ENCODE results near the gene CDT1.

Gene CDT1

GRCh38 chr16:88755745-88756443 is 47.7 kb upstream of the CDT1 start:
- 98% methylated on average over 23 of the region's 23 CpGs for WGBS
- Histone ChIP-seq H3K4me3 (ENCODE audit: insufficient read depth in 1 of 2, low read depth in 1 of 2, low read length in 2 of 2) (no peak overlapping the region), H4K91ac (ENCODE audit: low read length) (peak overlapping the region; percentile 25)

DNA sequence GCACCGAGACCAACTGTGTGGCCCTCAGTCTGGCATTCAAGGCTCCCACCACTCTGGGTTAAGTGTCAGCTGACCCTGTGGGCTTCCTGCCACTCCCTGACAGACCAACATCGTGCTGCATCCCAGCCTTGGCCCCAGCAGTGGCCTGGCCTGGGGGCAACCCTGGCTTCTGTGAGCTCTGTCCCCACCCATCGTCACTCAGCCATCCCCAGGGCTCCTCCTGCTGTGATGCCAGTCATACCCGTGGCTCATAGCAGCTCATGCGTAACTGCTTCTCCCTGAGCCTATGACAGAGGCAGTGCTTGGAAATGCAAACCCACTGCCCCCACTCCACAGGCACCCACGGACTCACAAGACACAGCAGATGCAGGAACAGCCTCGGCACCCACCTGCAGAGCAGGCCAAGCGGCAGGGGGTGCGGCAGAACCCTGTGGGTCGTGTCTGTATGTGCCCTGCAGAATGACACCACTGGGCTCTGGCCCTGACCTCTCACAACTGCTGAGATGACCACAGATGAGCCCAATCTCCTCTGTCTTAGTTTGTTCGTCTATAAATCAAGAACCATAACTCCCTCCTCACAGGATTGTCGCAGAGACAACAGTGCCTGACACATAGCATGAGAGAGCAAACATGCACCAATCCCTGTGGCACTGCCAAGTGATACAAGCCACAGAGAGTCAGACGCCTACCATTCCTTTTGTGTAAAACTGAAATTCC is 45.2 kb upstream of the CDT1 start:
- H2BK5ac ChIP-seq (ENCODE audit: low read depth, low read length, poor library complexity, severe bottlenecking), result peak overlapping the region; percentile 20
- no peak overlapping the region for H4K91ac ChIP-seq (ENCODE audit: low read length)
- no peak overlapping the region for H2BK120ac ChIP-seq (ENCODE audit: low read depth, low read length)
- no peak overlapping the region for H2AK5ac ChIP-seq (ENCODE audit: low read length, severe bottlenecking)
- peaks cover 42% of the 10 kb centered on the region for H3K79me1 ChIP-seq (replicated peaks; ENCODE audit: low read length, poor library complexity, severe bottlenecking)
- H2BK12ac ChIP-seq (ENCODE audit: low read length in 2 of 2), result peak overlapping the region in 1 of 2 experiments; percentile 4
- peak overlapping the region in 1 of 2 experiments; percentile 10 for H3K4ac ChIP-seq (ENCODE audit: low read depth in 1 of 2, low read length in 2 of 2)
- H2AFZ ChIP-seq (ENCODE audit: low read depth, low read length), result no peak overlapping the region
- H3K14ac ChIP-seq (ENCODE audit: low read length in 2 of 2), result no peak overlapping the region
- peaks cover 4 to 38% of the 10 kb centered on the region in 2 experiments for H3K36me3 ChIP-seq (ENCODE audit: control insufficient read depth in 1 of 2, insufficient read depth in 2 of 2, low read depth in 1 of 2, low read length in 2 of 2)
- no peak overlapping the region for H3K23ac ChIP-seq (ENCODE audit: low read length in 2 of 2)
- no peak overlapping the region for H3K9ac ChIP-seq (ENCODE audit: low read length)
- H3K4me2 ChIP-seq (ENCODE audit: low read length, poor library complexity, severe bottlenecking), result no peak overlapping the region
- peak overlapping the region; percentile 2 to 23 for H3K18ac ChIP-seq (ENCODE audit: low read depth in 1 of 2, low read length in 2 of 2)
- no peak overlapping the region for H3K4me3 ChIP-seq (ENCODE audit: insufficient read depth in 1 of 2, low read depth in 1 of 2, low read length in 2 of 2)
- no peak overlapping the region for H3K27ac ChIP-seq (ENCODE audit: low read length, poor library complexity, severe bottlenecking)
- peaks cover 78% of the 10 kb centered on the region for H3K4me1 ChIP-seq (ENCODE audit: control insufficient read depth, insufficient read depth, low read depth, low read length)
- H3K9me3 ChIP-seq (ENCODE audit: control insufficient read depth, low read length), result no peaks in the 10 kb centered on the region
- no peak for DNase-seq
- WGBS, result 89% methylated on average over 13 of the region's 13 CpGs
- no peak overlapping the region for H4K8ac ChIP-seq (ENCODE audit: low read length)
- no peak overlapping the region for H2BK15ac ChIP-seq (ENCODE audit: low read depth, poor library complexity, severe bottlenecking)
- H3K27me3 ChIP-seq (ENCODE audit: control insufficient read depth in 1 of 2, insufficient read depth in 1 of 2, low read length in 2 of 2), result no peaks in the 10 kb centered on the region

More at GRCh38 chr16:88755745-88756443, 47.7 kb upstream of the CDT1 start:
- H2AK5ac ChIP-seq (ENCODE audit: low read length, severe bottlenecking), result no peak overlapping the region
- no peak overlapping the region for H3K14ac ChIP-seq (ENCODE audit: low read length in 2 of 2)
- no peak overlapping the region for H4K8ac ChIP-seq (ENCODE audit: low read length)
- no peaks in the 10 kb centered on the region for H3K27me3 ChIP-seq (ENCODE audit: control insufficient read depth in 1 of 2, insufficient read depth in 1 of 2, low read length in 2 of 2)
- H2BK5ac ChIP-seq (ENCODE audit: low read depth, low read length, poor library complexity, severe bottlenecking), result no peak overlapping the region
- H3K4ac ChIP-seq (ENCODE audit: low read depth in 1 of 2, low read length in 2 of 2), result no peak overlapping the region
- no peak overlapping the region for H3K23ac ChIP-seq (ENCODE audit: low read length in 2 of 2)
- H3K27ac ChIP-seq (ENCODE audit: low read length, poor library complexity, severe bottlenecking), result no peak overlapping the region
- H3K9me3 ChIP-seq (ENCODE audit: control insufficient read depth, low read length), result no peaks in the 10 kb centered on the region
- H3K9ac ChIP-seq (ENCODE audit: low read length), result no peak overlapping the region
- peaks cover 5 to 40% of the 10 kb centered on the region in 2 experiments for H3K36me3 ChIP-seq (ENCODE audit: control insufficient read depth in 1 of 2, insufficient read depth in 2 of 2, low read depth in 1 of 2, low read length in 2 of 2)
- no peak overlapping the region for H2AFZ ChIP-seq (ENCODE audit: low read depth, low read length)
- no peak overlapping the region for H2BK15ac ChIP-seq (ENCODE audit: low read depth, poor library complexity, severe bottlenecking)
- no peak overlapping the region for H3K18ac ChIP-seq (ENCODE audit: low read depth in 1 of 2, low read length in 2 of 2)
- H2BK12ac ChIP-seq (ENCODE audit: low read length in 2 of 2), result no peak overlapping the region
- peaks cover 36% of the 10 kb centered on the region for H3K79me1 ChIP-seq (replicated peaks; ENCODE audit: low read length, poor library complexity, severe bottlenecking)
- DNase-seq, result no peak
- H3K4me2 ChIP-seq (ENCODE audit: low read length, poor library complexity, severe bottlenecking), result no peak overlapping the region
- peaks cover 58% of the 10 kb centered on the region for H3K4me1 ChIP-seq (ENCODE audit: control insufficient read depth, insufficient read depth, low read depth, low read length)
- H2BK120ac ChIP-seq (ENCODE audit: low read depth, low read length), result no peak overlapping the region

GRCh38 chr16:88758944-88759244 is 44.7 kb upstream of the CDT1 start:
- no peak overlapping the region for H2BK120ac ChIP-seq (ENCODE audit: low read depth, low read length)
- H4K8ac ChIP-seq (ENCODE audit: low read length), result peak overlapping the region; percentile 83
- no peak overlapping the region for H3K9ac ChIP-seq (ENCODE audit: low read length)
- H2BK12ac ChIP-seq (ENCODE audit: low read length in 2 of 2), result peak overlapping the region in 1 of 2 experiments; percentile 37
- H2BK5ac ChIP-seq (ENCODE audit: low read depth, low read length, poor library complexity, severe bottlenecking), result peak overlapping the region; percentile 20
- H3K18ac ChIP-seq (ENCODE audit: low read depth in 1 of 2, low read length in 2 of 2), result peak overlapping the region; percentile 21 to 23
- H2AFZ ChIP-seq (ENCODE audit: low read depth, low read length), result no peak overlapping the region
- H3K79me1 ChIP-seq (replicated peaks; ENCODE audit: low read length, poor library complexity, severe bottlenecking), result peaks cover 38% of the 10 kb centered on the region
- H3K4ac ChIP-seq (ENCODE audit: low read depth in 1 of 2, low read length in 2 of 2), result no peak overlapping the region
- peak overlapping the region in 1 of 2 experiments; percentile 19 for H3K23ac ChIP-seq (ENCODE audit: low read length in 2 of 2)
- H3K27me3 ChIP-seq (ENCODE audit: control insufficient read depth in 1 of 2, insufficient read depth in 1 of 2, low read length in 2 of 2), result no peaks in the 10 kb centered on the region
- H3K14ac ChIP-seq (ENCODE audit: low read length in 2 of 2), result no peak overlapping the region
- peak overlapping the region; percentile 44 for H2BK15ac ChIP-seq (ENCODE audit: low read depth, poor library complexity, severe bottlenecking)
- peaks cover 8 to 40% of the 10 kb centered on the region in 2 experiments for H3K36me3 ChIP-seq (ENCODE audit: control insufficient read depth in 1 of 2, insufficient read depth in 2 of 2, low read depth in 1 of 2, low read length in 2 of 2)
- DNase-seq, result no peak
- WGBS, result 83% methylated on average over 6 of the region's 6 CpGs
- no peak overlapping the region for H3K4me2 ChIP-seq (ENCODE audit: low read length, poor library complexity, severe bottlenecking)
- peaks cover 78% of the 10 kb centered on the region for H3K4me1 ChIP-seq (ENCODE audit: control insufficient read depth, insufficient read depth, low read depth, low read length)
- H4K91ac ChIP-seq (ENCODE audit: low read length), result peak overlapping the region; percentile 66
- no peak overlapping the region for H3K4me3 ChIP-seq (ENCODE audit: insufficient read depth in 1 of 2, low read depth in 1 of 2, low read length in 2 of 2)
- H2AK5ac ChIP-seq (ENCODE audit: low read length, severe bottlenecking), result no peak overlapping the region
- no peaks in the 10 kb centered on the region for H3K9me3 ChIP-seq (ENCODE audit: control insufficient read depth, low read length)
- H3K27ac ChIP-seq (ENCODE audit: low read length, poor library complexity, severe bottlenecking), result no peak overlapping the region

DNA sequence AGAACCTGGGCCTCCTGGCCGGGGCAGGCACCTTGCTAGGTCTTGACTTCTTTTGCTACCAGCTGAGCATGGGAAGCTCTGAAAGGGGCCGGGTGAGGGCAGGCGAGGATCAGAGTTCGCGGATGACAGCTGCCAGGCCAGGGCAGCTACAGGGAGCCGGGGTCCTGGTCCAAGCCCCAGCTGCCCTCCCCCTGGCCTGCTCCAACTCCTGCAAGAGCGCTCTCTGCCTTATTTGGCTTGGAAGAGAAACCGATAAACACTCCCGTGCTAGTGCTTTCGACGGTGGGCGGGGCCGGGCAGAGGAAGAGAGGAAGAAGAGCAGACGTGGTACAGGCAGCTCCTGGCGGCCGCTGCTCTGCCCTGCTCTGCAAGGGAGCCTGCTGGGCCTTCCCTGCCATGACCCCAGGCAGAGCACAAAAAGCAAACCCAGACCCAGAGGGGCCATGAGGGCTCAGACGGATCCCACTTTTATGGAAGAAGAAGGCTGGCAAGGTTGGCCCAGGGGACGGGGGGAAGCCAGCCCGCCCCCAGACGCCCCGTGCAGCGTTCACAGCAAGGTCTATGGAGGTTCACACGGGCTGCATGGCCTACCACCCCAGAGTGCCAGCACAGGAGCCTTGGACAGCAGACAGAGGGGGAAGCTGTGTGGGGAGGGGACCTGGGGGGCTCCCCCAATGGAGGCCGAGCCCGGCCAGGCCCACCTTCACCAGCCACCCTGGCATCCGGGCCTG is 44.2 kb upstream of the CDT1 start:
- no peak overlapping the region for H3K4me2 ChIP-seq (ENCODE audit: low read length, poor library complexity, severe bottlenecking)
- peaks cover 75% of the 10 kb centered on the region for H3K4me1 ChIP-seq (ENCODE audit: control insufficient read depth, insufficient read depth, low read depth, low read length)
- peak overlapping the region; percentile 65 to 71 for H3K18ac ChIP-seq (ENCODE audit: low read depth in 1 of 2, low read length in 2 of 2)
- 56% methylated on average over 25 of the region's 26 CpGs for WGBS
- peak overlapping the region; percentile 48 for H2BK15ac ChIP-seq (ENCODE audit: low read depth, poor library complexity, severe bottlenecking)
- H2BK12ac ChIP-seq (ENCODE audit: low read length in 2 of 2), result peak overlapping the region; percentile 19 to 65
- peak overlapping the region in 1 of 2 experiments; percentile 19 for H3K23ac ChIP-seq (ENCODE audit: low read length in 2 of 2)
- no peak overlapping the region for H2AFZ ChIP-seq (ENCODE audit: low read depth, low read length)
- H2AK5ac ChIP-seq (ENCODE audit: low read length, severe bottlenecking), result no peak overlapping the region
- H2BK120ac ChIP-seq (ENCODE audit: low read depth, low read length), result no peak overlapping the region
- H3K27ac ChIP-seq (ENCODE audit: low read length, poor library complexity, severe bottlenecking), result no peak overlapping the region
- peak; percentile 81 for DNase-seq
- peaks cover 8 to 45% of the 10 kb centered on the region in 2 experiments for H3K36me3 ChIP-seq (ENCODE audit: control insufficient read depth in 1 of 2, insufficient read depth in 2 of 2, low read depth in 1 of 2, low read length in 2 of 2)
- peak overlapping the region in 1 of 2 experiments; percentile 56 for H3K14ac ChIP-seq (ENCODE audit: low read length in 2 of 2)
- no peak overlapping the region for H3K9ac ChIP-seq (ENCODE audit: low read length)
- H3K27me3 ChIP-seq (ENCODE audit: control insufficient read depth in 1 of 2, insufficient read depth in 1 of 2, low read length in 2 of 2), result no peaks in the 10 kb centered on the region
- H3K79me1 ChIP-seq (replicated peaks; ENCODE audit: low read length, poor library complexity, severe bottlenecking), result peaks cover 38% of the 10 kb centered on the region
- peak overlapping the region; percentile 88 for H4K8ac ChIP-seq (ENCODE audit: low read length)
- H2BK5ac ChIP-seq (ENCODE audit: low read depth, low read length, poor library complexity, severe bottlenecking), result no peak overlapping the region
- peak overlapping the region; percentile 41 to 68 for H3K4ac ChIP-seq (ENCODE audit: low read depth in 1 of 2, low read length in 2 of 2)
- H3K9me3 ChIP-seq (ENCODE audit: control insufficient read depth, low read length), result no peaks in the 10 kb centered on the region
- H3K4me3 ChIP-seq (ENCODE audit: insufficient read depth in 1 of 2, low read depth in 1 of 2, low read length in 2 of 2), result no peak overlapping the region
- peak overlapping the region; percentile 84 for H4K91ac ChIP-seq (ENCODE audit: low read length)

All from mesenchymal stem cell (in vitro differentiated cells and primary cell).